DMS114 treated with DMSO at 0.1 percent for 48 hours (cell line): ENCODE results near the gene PSAP.

ENCODE experiments used
- DNase-seq: peaks from one replicate; lab custom pipeline; 2025; ENCODE audit not compliant: unreplicated experiment; lab: John Stamatoyannopoulos, UW

The PSAP gene

GRCh38 chr10:71829896-71830295 is 21.2 kb downstream of the PSAP start:
- no peak for DNase-seq

- DNase-seq, result no peak
Observed at GRCh38 chr10:71829171-71829570, 21.9 kb downstream of the PSAP start.

GRCh38 chr10:71828702-71829101 is 22.3 kb downstream of the PSAP start:
- DNase-seq, result no peak

- DNase-seq, result no peak
Observed at GRCh38 chr10:71827852-71828251, 23.2 kb downstream of the PSAP start.

- DNase-seq, result no peak
Observed at GRCh38 chr10:71825217-71825616, 25.8 kb downstream of the PSAP start.

- DNase-seq, result no peak
Observed at GRCh38 chr10:71824333-71824732, 26.7 kb downstream of the PSAP start.

- no peak for DNase-seq
Observed at GRCh38 chr10:71823356-71823755, 27.7 kb downstream of the PSAP start.

GRCh38 chr10:71821909-71822763 is 28.9 kb downstream of the PSAP start:
- DNase-seq, result no peak

GRCh38 chr10:71820966-71821365 is 30.1 kb downstream of the PSAP start:
- no peak for DNase-seq

- no peak for DNase-seq
Observed at GRCh38 chr10:71819985-71820384, 31.1 kb downstream of the PSAP start.

- no peak for DNase-seq
Observed at GRCh38 chr10:71819441-71819861, 31.6 kb downstream of the PSAP start.

- DNase-seq, result no peak
Observed at GRCh38 chr10:71818674-71819260, 32.3 kb downstream of the PSAP start.

- DNase-seq, result no peak
Observed at GRCh38 chr10:71817831-71818655, 33.0 kb downstream of the PSAP start.

GRCh38 chr10:71816936-71817618 is 34.0 kb downstream of the PSAP start:
- DNase-seq, result no peak

GRCh38 chr10:71816421-71816851 is 34.6 kb downstream of the PSAP start:
- DNase-seq, result no peak

- DNase-seq, result no peak
Observed at GRCh38 chr10:71815515-71816130, 35.4 kb downstream of the PSAP start.

- no peak for DNase-seq
Observed at GRCh38 chr10:71814922-71815411, 36.1 kb downstream of the PSAP start.

- DNase-seq, result no peak
Observed at GRCh38 chr10:71812913-71813590, 38.0 kb downstream of the PSAP start.

GRCh38 chr10:71812016-71812912 is 38.8 kb downstream of the PSAP start:
- peak; percentile 27 for DNase-seq
